Stomach smooth muscle (tissue), 2 donors: ENCODE measurements around the gene PTOV1.

Source experiments
- H3K27ac ChIP-seq: one replicate; pipeline ENCODE4 v1.7.0; 2013; ENCODE audit warnings: mild to moderate bottlenecking, low read length, inconsistent platforms
- H3K27me3 ChIP-seq, 2 donors: one replicate each; pipeline ENCODE4 v1.7.0; 2013; ENCODE audit warnings: low read length in 2 of 2; ENCODE audit not compliant: insufficient read depth in 2 of 2, control insufficient read depth in 1 of 2
- H3K36me3 ChIP-seq, 2 donors: one replicate each; pipeline ENCODE4 v1.7.0; 2013; ENCODE audit warnings: low read length in 2 of 2; ENCODE audit not compliant: control insufficient read depth in 2 of 2, insufficient read depth in 2 of 2
- H3K4me1 ChIP-seq: one replicate; pipeline ENCODE4 v1.7.0; 2013; ENCODE audit warnings: low read length; ENCODE audit not compliant: control insufficient read depth, insufficient read depth
- H3K4me3 ChIP-seq, 2 donors: one replicate each; pipeline ENCODE4 v1.7.0; 2013; ENCODE audit warnings: low read length in 2 of 2
- H3K9ac ChIP-seq, 2 donors: one replicate each; pipeline ENCODE4 v1.7.0; 2013; ENCODE audit warnings: low read length in 2 of 2, mild to moderate bottlenecking in 1 of 2
- H3K9me3 ChIP-seq, 2 donors: one replicate each; pipeline ENCODE4 v1.7.0; 2013; ENCODE audit warnings: low read length in 2 of 2; ENCODE audit not compliant: control insufficient read depth in 2 of 2
- donor health status: healthy.
- donor health status: Pancreatic carcinoma.

Gene PTOV1

DNA sequence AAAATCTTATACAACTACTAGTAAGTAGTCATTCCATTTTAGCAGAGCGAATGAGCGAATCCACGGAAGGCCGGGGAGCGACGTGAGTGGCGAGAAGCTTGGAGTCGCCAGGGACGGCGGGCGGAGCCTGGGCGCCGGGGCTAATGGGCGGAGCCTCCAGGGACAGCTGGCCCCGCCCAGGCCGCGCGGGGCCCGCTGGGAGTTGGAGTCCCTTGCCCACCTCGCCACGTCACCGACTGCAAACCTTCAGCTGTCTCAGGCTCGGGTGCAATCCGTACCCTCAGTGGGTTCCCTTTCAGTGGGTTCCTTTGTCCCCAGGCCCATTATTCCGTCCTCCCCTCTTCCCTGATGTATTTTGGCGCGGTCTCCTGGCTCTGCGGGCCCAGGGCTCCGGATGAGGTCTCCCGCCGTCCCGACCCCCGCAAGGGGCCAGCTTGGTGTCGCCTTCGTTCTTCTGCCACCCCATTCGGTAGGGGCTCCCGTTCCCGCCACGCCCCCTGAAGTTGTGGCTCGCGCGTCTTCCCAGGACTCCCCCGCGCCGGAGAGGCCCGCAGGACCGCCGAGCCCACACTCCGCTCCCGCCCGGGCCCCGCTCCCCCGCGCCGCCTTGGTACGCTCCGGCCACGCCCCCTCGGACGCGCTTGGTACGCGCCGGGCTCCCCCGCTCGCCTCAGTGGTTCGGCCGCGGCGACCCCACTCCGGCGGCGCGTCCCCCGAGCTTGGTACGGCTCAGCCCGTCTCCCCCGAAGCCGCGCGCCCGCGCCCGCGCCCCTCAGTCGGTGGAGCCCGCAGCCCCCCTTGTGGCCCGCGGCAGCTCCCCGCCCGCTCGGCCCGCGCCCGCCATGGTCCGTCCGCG, at the start of gene PTOV1:
Gene PTOV1 (plus strand): TSS at position 673 of the 856 bp plus-strand sequence.
- peaks cover 0 to 5% of the 10 kb centered on the region in 2 donors for H3K36me3 ChIP-seq
- H3K4me3 ChIP-seq = peak within 1 kb of the TSS; percentile 90 to 93
- peak within 1 kb of the TSS; percentile 94 for H3K9ac ChIP-seq
- H3K27ac ChIP-seq = peak within 1 kb of the TSS; percentile 99
- peaks cover 32% of the 10 kb centered on the region for H3K4me1 ChIP-seq
- no peaks in the 10 kb centered on the region for H3K27me3 ChIP-seq
- no peaks in the 10 kb centered on the region for H3K9me3 ChIP-seq

GRCh38 chr19:49801401-49801888, 49.5 kb upstream of the PTOV1 start:
- no peak overlapping the region for H3K27ac ChIP-seq
- H3K4me3 ChIP-seq = peak overlapping the region; percentile 71 to 87
- no peaks in the 10 kb centered on the region for H3K27me3 ChIP-seq
- H3K9ac ChIP-seq = peak overlapping the region in 1 of 2 donors; percentile 36
- no peaks in the 10 kb centered on the region for H3K9me3 ChIP-seq
- peaks cover 13% of the 10 kb centered on the region for H3K4me1 ChIP-seq
- H3K36me3 ChIP-seq = peaks cover 16 to 29% of the 10 kb centered on the region in 2 donors

DNA sequence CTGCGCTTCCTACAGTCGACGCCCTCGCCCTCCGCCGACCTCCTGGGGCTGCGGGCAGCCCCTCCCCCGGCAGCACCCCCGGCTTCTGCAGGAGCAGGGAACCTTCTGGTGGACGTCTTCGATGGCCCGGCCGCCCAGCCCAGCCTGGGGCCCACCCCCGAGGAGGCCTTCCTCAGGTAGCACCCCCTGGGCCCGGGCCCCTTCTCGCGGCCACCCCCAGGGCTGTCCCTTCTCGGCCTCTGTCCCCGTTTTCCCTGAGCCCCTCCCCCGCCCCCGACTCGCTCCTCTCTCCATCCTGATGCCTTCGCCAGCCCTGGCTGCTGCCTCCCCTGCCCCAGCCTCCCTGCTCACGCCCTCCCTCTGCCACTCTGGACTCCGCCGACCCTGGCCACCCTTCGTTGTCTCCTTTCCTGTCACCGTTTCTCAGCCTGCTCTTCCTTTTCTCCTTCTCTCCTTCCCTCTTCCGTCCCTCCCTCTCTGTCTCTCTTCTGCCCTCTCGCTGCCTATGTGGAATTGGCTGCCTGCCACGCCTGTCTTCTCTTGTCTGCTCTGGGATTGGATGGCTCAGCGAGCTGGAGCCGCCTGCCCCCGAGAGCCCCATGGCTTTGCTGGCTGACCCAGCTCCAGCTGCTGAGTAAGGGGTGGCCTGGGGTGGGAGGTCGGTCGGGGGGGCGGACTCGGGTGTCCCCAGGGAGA, 48.8 kb upstream of the PTOV1 start:
- Histone ChIP-seq H3K9ac (peak overlapping the region; percentile 71 to 73), H3K4me3 (peak overlapping the region; percentile 71 to 87), H3K9me3 (no peaks in the 10 kb centered on the region), H3K36me3 (peaks cover 10 to 24% of the 10 kb centered on the region in 2 donors), H3K27ac (peak overlapping the region; percentile 41), H3K27me3 (no peaks in the 10 kb centered on the region), H3K4me1 (peaks cover 14% of the 10 kb centered on the region)

DNA sequence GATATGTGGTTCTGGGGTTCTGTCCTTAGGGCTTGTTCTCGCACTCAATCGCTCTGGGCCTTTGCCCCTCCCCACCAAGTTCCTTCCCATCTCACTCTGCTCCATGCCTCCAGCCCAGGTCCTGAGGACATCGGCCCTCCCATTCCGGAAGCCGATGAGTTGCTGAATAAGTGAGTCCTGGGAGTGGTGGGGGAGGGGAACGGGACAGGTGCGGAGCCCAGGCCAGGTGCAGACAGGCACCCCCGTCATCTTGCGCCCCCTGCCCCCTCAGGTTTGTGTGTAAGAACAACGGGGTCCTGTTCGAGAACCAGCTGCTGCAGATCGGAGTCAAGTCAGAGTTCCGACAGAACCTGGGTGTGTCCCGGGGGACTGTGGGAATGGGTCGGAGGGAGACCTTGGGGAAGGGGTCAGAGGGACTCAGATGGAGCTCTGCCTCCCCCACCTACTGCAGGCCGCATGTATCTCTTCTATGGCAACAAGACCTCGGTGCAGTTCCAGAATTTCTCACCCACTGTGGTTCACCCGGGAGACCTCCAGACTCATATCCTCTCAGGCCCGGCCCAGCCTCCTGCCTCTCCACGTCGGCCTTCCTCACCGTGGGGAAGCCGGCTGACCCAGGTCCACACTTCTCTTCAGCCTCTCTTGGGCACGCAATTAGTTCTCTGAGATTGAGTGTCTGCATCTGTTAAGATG, 48.0 kb upstream of the PTOV1 start:
- Histone ChIP-seq H3K4me1 (peaks cover 17% of the 10 kb centered on the region), H3K36me3 (peaks cover 8 to 28% of the 10 kb centered on the region in 2 donors), H3K27me3 (no peaks in the 10 kb centered on the region), H3K9ac (peak overlapping the region; percentile 29 to 35), H3K27ac (peak overlapping the region; percentile 31), H3K9me3 (no peaks in the 10 kb centered on the region), H3K4me3 (peak overlapping the region; percentile 71 to 87)

GRCh38 chr19:49803529-49803856, 47.5 kb upstream of the PTOV1 start:
- H3K4me3 ChIP-seq = no peak overlapping the region
- no peak overlapping the region for H3K27ac ChIP-seq
- H3K9ac ChIP-seq = no peak overlapping the region
- peaks cover 21% of the 10 kb centered on the region for H3K4me1 ChIP-seq
- H3K27me3 ChIP-seq = no peaks in the 10 kb centered on the region
- peaks cover 6 to 23% of the 10 kb centered on the region in 2 donors for H3K36me3 ChIP-seq
- no peaks in the 10 kb centered on the region for H3K9me3 ChIP-seq

DNA sequence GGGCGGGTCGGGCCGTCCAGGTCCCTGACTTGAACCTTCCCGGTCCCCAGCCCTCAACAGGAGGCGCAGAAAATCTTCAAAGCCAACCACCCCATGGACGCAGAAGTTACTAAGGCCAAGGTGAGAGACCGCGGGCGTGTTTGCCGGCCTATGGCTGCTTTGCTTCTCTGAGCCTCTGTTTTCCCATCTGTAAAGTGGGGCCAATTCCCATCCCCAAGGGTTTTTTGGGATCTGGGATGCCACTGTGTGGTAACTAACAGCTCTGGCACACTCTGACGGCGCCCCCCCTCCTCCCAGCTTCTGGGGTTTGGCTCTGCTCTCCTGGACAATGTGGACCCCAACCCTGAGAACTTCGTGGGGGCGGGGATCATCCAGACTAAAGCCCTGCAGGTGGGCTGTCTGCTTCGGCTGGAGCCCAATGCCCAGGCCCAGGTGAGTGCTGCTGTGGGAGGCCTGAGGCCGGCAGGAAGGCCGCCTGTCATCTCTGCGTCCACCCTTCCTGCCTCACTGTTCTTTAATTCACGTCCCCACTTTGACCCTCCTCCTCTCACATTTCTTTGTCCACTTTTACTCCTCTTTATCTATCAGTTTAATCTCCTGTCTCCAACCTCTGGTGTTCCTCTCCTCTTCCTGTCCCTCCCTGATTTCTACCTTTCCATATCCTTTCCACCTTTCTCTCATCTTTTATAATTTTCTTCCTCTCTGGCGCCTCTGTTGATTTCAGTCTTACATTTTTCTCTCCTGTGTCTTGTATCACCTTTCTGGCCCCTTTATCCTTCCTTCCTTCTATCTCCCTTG, 44.9 kb upstream of the PTOV1 start:
- peaks cover 0 to 11% of the 10 kb centered on the region in 2 donors for H3K36me3 ChIP-seq
- H3K4me1 ChIP-seq = peaks cover 32% of the 10 kb centered on the region
- H3K27ac ChIP-seq = peak overlapping the region; percentile 37
- H3K27me3 ChIP-seq = no peaks in the 10 kb centered on the region
- no peaks in the 10 kb centered on the region for H3K9me3 ChIP-seq
- no peak overlapping the region for H3K4me3 ChIP-seq
- no peak overlapping the region for H3K9ac ChIP-seq

DNA sequence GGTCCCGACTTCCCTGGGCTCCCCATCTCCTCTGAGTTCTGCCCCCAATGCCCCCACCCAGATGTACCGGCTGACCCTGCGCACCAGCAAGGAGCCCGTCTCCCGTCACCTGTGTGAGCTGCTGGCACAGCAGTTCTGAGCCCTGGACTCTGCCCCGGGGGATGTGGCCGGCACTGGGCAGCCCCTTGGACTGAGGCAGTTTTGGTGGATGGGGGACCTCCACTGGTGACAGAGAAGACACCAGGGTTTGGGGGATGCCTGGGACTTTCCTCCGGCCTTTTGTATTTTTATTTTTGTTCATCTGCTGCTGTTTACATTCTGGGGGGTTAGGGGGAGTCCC, 44.4 kb upstream of the PTOV1 start:
- Histone ChIP-seq H3K9ac (no peak overlapping the region), H3K27me3 (no peaks in the 10 kb centered on the region), H3K27ac (peak overlapping the region; percentile 37), H3K9me3 (no peaks in the 10 kb centered on the region), H3K4me1 (peaks cover 27% of the 10 kb centered on the region), H3K36me3 (peaks cover 0 to 11% of the 10 kb centered on the region in 2 donors), H3K4me3 (no peak overlapping the region)

- no peak overlapping the region for H3K4me3 ChIP-seq
- no peaks in the 10 kb centered on the region for H3K27me3 ChIP-seq
- no peak overlapping the region for H3K9ac ChIP-seq
- H3K4me1 ChIP-seq = peaks cover 24% of the 10 kb centered on the region
- H3K9me3 ChIP-seq = no peaks in the 10 kb centered on the region
- peaks cover 0 to 11% of the 10 kb centered on the region in 2 donors for H3K36me3 ChIP-seq
- no peak overlapping the region for H3K27ac ChIP-seq
These were observed 43.7 kb upstream of the PTOV1 start for GRCh38 chr19:49807058-49807903.

- Histone ChIP-seq H3K27ac (peak overlapping the region; percentile 67), H3K27me3 (no peaks in the 10 kb centered on the region), H3K9ac (peak overlapping the region in 1 of 2 donors; percentile 41), H3K4me3 (peak overlapping the region; percentile 88 to 94), H3K36me3 (peaks cover 0 to 10% of the 10 kb centered on the region in 2 donors), H3K4me1 (peaks cover 27% of the 10 kb centered on the region), H3K9me3 (no peaks in the 10 kb centered on the region)
These were observed 42.9 kb upstream of the PTOV1 start for GRCh38 chr19:49807904-49808675.
